C4-2B (cell line): ENCODE results near the gene PRR36.

ENCODE experiments used
- CTCF ChIP-seq: fragments of 450-650 bp; conservative IDR thresholded peaks from 2 replicates; pipeline ENCODE4 v1.5.1; 2017; ENCODE audit warnings: mild to moderate bottlenecking
- ZFX ChIP-seq: fragments of 450-650 bp; IDR thresholded peaks from 2 replicates; pipeline ENCODE4 v1.6.1; 2017

- TF ChIP-seq CTCF, result no peak
- no peak for TF ChIP-seq ZFX
These were observed 9.5 kb downstream of the PRR36 start for GRCh38 chr19:7864690-7865074.
